Cardiac fibroblast (primary cell): ENCODE measurements around the gene THSD4.

Experiments used
- DNase-seq, 2 donors: peaks; one replicate each; pipeline versions ENCODE4 v3.0.0 to v3.0.0-alpha.2; 2010; ENCODE audit warnings: low read depth in 2 of 2
- H3K4me3 ChIP-seq, 2 donors: replicated peaks in 1 of 2; 1 replicate in 1 of 2; 2 replicates in 1 of 2; pipeline ENCODE4 v1.5.1; 2011; ENCODE audit warnings: low read depth in 2 of 2, low read length in 2 of 2, mild to moderate bottlenecking in 2 of 2, moderate library complexity in 1 of 2
- CTCF ChIP-seq: IDR thresholded peaks from one replicate; pipeline ENCODE4 v1.5.1; 2011; ENCODE audit warnings: low read depth, mild to moderate bottlenecking, low read length, inconsistent platforms

The THSD4 gene

GRCh38 chr15:71357321-71357732 lies 242.1 kb downstream of the THSD4 start:
- peak in 1 of 2 donors; percentile 33 for DNase-seq
- no peak for TF ChIP-seq CTCF
- H3K4me3 ChIP-seq, result no peak overlapping the region

GRCh38 chr15:71357967-71358366 lies 242.7 kb downstream of the THSD4 start:
- TF ChIP-seq CTCF, result no peak
- no peak overlapping the region for H3K4me3 ChIP-seq
- DNase-seq, result no peak

GRCh38 chr15:71359246-71359645 lies 244.0 kb downstream of the THSD4 start:
- no peak for DNase-seq
- H3K4me3 ChIP-seq, result no peak overlapping the region
- no peak for TF ChIP-seq CTCF

GRCh38 chr15:71362556-71362955 lies 247.3 kb downstream of the THSD4 start:
- no peak for TF ChIP-seq CTCF
- DNase-seq, result no peak
- no peak overlapping the region for H3K4me3 ChIP-seq

GRCh38 chr15:71362987-71363968 lies 248.0 kb downstream of the THSD4 start:
- H3K4me3 ChIP-seq, result no peak overlapping the region
- TF ChIP-seq CTCF, result no peak
- DNase-seq, result no peak

- DNase-seq, result no peak
- no peak overlapping the region for H3K4me3 ChIP-seq
- no peak for TF ChIP-seq CTCF
Measured at GRCh38 chr15:71364117-71364584, 248.9 kb downstream of the THSD4 start.
